A673 (cell line): Measurements from ENCODE around the gene YTHDF1. TPM values are rescaled to one million over a fixed set of nuclear protein-coding genes. Genes with fewer than 3 reads are reported as not detected.

Experiments
- BruUV-seq: library from RNA; stranded (reverse); fragments of 400-500 nt; replicated peaks from 2 replicates; lab custom pipeline; 2021; lab: Mats Ljungman, UMichigan
- CTCF ChIA-PET: fragments of 300-600 bp; sonication (Branson Sonifier 250); formaldehyde crosslinking; loops from one replicate; lab custom pipeline; 2022; ENCODE audit warnings: antibody characterized with exemption; lab: Charles Lee
- POLR2A ChIA-PET: fragments of 300-600 bp; sonication (Branson Sonifier 250); formaldehyde crosslinking; loops from one replicate; lab custom pipeline; 2022; ENCODE audit warnings: antibody characterized with exemption; ENCODE audit not compliant: low non-redundant PET; lab: Charles Lee
- DNase-seq: peaks from one replicate; pipeline ENCODE4 v3.0.0-alpha.2; 2015; ENCODE audit warnings: low spot score
- H3K27ac ChIP-seq: fragments of 200-600 bp; sonication (generic); 2 replicates; pipeline ENCODE4 v1.5.1; 2016; ENCODE audit warnings: mixed run types, low read depth, mild to moderate bottlenecking, mixed read lengths, antibody characterized with exemption, low read length; ENCODE audit not compliant: poor library complexity, severe bottlenecking
- H3K27me3 ChIP-seq: fragments of 200-600 bp; sonication (generic); replicated peaks from 2 replicates; pipeline ENCODE4 v1.6.1; 2017; ENCODE audit warnings: mixed run types, low read depth, mild to moderate bottlenecking, mixed read lengths, antibody characterized with exemption, low read length; ENCODE audit not compliant: insufficient read depth, poor library complexity
- H3K36me3 ChIP-seq: fragments of 200-600 bp; sonication (generic); 2 replicates; pipeline ENCODE4 v1.6.1; 2016; ENCODE audit warnings: mixed run types, mild to moderate bottlenecking, mixed read lengths, antibody characterized with exemption, low read length; ENCODE audit not compliant: insufficient read depth, poor library complexity, severe bottlenecking
- H3K4me1 ChIP-seq: fragments of 200-600 bp; sonication (generic); 2 replicates; pipeline ENCODE4 v1.6.1; 2017; ENCODE audit warnings: mixed run types, mild to moderate bottlenecking, mixed read lengths, antibody characterized with exemption, low read length; ENCODE audit not compliant: insufficient read depth, poor library complexity, severe bottlenecking
- H3K4me3 ChIP-seq: fragments of 200-600 bp; sonication (generic); 2 replicates; pipeline ENCODE4 v1.5.1; 2016; ENCODE audit warnings: low read depth, mixed run types, mild to moderate bottlenecking, mixed read lengths, low read length; ENCODE audit not compliant: poor library complexity, severe bottlenecking
- H3K9me3 ChIP-seq: fragments of 200-600 bp; sonication (generic); 2 replicates; pipeline ENCODE4 v1.6.1; 2016; ENCODE audit warnings: mixed run types, low read depth, mild to moderate bottlenecking, mixed read lengths, antibody characterized with exemption, low read length; ENCODE audit not compliant: poor library complexity, severe bottlenecking
- EZH2 ChIP-seq: fragments of 200-600 bp; sonication (generic); IDR thresholded peaks from 2 replicates; pipeline ENCODE4 v1.6.1; 2017; ENCODE audit warnings: borderline replicate concordance, low read depth, mild to moderate bottlenecking, mixed read lengths, antibody characterized with exemption, low read length; ENCODE audit not compliant: poor library complexity, severe bottlenecking
- intact Hi-C: fragments of 100-400 bp; cut with micrococcal nuclease; formaldehyde crosslinking; loops from one replicate; pipeline ENCODE4 v1.10.0; 2022; ENCODE audit not compliant: unreplicated experiment
- total RNA-seq: library from RNA; stranded (reverse); gene quantifications from 2 replicates; pipeline ENCODE4 v1.2.3, GENCODE V29; 2021
- TF ChIP-seq, protein P1 (sequence below): fragments of 300-800, 200-600 bp; sonication (generic); conservative IDR thresholded peaks from 2 replicates; pipeline ENCODE4 v1.5.1; 2017; ENCODE audit warnings: low read depth, mild to moderate bottlenecking, antibody characterized with exemption, low read length, moderate library complexity, mixed read lengths

Gene YTHDF1
- total RNA-seq, 1 experiment from 2014 or later: 52.4 TPM

DNA sequence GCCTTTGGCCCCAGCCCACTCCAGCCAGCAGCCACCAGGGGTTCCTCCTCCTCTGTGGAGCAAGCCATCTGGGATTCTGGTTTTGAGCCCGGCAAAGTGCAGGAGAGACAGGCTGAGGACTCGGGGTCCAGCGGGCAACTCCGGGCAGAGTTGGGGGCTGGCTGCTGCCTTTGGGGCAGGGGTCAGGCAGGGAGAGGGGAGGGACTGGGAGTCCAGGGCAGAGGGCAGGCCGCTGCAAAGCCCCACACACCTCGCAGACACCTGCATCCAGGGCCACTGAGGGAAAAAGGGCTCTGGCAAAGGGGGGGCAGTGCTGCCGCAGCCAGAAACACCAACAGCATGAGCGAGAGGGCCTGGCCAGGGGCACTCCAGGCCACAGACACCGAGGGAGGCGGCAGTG lies 28.5 kb upstream of the YTHDF1 start:
- H3K36me3 ChIP-seq: no peaks in the 10 kb centered on the region
- intact Hi-C loops: no loop called here
- no peak for TF ChIP-seq EZH2
- TF ChIP-seq, protein P1, sequence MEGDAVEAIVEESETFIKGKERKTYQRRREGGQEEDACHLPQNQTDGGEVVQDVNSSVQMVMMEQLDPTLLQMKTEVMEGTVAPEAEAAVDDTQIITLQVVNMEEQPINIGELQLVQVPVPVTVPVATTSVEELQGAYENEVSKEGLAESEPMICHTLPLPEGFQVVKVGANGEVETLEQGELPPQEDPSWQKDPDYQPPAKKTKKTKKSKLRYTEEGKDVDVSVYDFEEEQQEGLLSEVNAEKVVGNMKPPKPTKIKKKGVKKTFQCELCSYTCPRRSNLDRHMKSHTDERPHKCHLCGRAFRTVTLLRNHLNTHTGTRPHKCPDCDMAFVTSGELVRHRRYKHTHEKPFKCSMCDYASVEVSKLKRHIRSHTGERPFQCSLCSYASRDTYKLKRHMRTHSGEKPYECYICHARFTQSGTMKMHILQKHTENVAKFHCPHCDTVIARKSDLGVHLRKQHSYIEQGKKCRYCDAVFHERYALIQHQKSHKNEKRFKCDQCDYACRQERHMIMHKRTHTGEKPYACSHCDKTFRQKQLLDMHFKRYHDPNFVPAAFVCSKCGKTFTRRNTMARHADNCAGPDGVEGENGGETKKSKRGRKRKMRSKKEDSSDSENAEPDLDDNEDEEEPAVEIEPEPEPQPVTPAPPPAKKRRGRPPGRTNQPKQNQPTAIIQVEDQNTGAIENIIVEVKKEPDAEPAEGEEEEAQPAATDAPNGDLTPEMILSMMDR: no peak
- CTCF ChIA-PET: no interaction called here
- H3K9me3 ChIP-seq: no peaks in the 10 kb centered on the region
- DNase-seq: no peak
- H3K4me1 ChIP-seq: no peaks in the 10 kb centered on the region
- POLR2A ChIA-PET: no interaction called here
- H3K27ac ChIP-seq: no peak overlapping the region
- BruUV-seq: no TSS peak
- H3K27me3 ChIP-seq: peaks cover 4% of the 10 kb centered on the region
- no peak overlapping the region for H3K4me3 ChIP-seq

- TF ChIP-seq EZH2: no peak
- TF ChIP-seq, protein P1: no peak
- Histone ChIP-seq H3K9me3 (no peaks in the 10 kb centered on the region), H3K27me3 (no peaks in the 10 kb centered on the region), H3K4me1 (no peaks in the 10 kb centered on the region), H3K27ac (no peak overlapping the region), H3K36me3 (no peaks in the 10 kb centered on the region), H3K4me3 (no peak overlapping the region)
- ChIA-PET POLR2A (no interaction called here), CTCF (interaction anchor here (0.6 kb wide), 2 partner anchors 317 to 420 kb away, joined by 5 to 6 read pairs; no protein-coding TSS in a partner anchor)
- no peak for DNase-seq
- intact Hi-C loops: no loop called here
- BruUV-seq: no TSS peak
Observed at GRCh38 chr20:63243604-63244247, 27.8 kb upstream of the YTHDF1 start.

- no peaks in the 10 kb centered on the region for H3K27me3 ChIP-seq
- H3K4me3 ChIP-seq: no peak overlapping the region
- H3K4me1 ChIP-seq: no peaks in the 10 kb centered on the region
- CTCF ChIA-PET: interaction anchor here (0.6 kb wide), 2 partner anchors 316 to 419 kb away, joined by 5 to 6 read pairs; no protein-coding TSS in a partner anchor
- H3K36me3 ChIP-seq: no peaks in the 10 kb centered on the region
- TF ChIP-seq EZH2: no peak
- TF ChIP-seq, protein P1: no peak
- no peaks in the 10 kb centered on the region for H3K9me3 ChIP-seq
- no peak for DNase-seq
- BruUV-seq: no TSS peak
- POLR2A ChIA-PET: no interaction called here
- no peak overlapping the region for H3K27ac ChIP-seq
- intact Hi-C loops: no loop called here
Observed at GRCh38 chr20:63242736-63243135, 26.8 kb upstream of the YTHDF1 start.
